HG03064 (cell line): ENCODE results near the gene LSS.
"Not testable (repeated sequence)": the region's sequence is repeated elsewhere in the genome, so short reads cannot be mapped to it uniquely, and the experiment has no call there.

ENCODE experiments used
- ATAC-seq: cut with Tn5 transposase; IDR thresholded peaks from one replicate; pipeline ENCODE4 v1.9.1; 2021; ENCODE audit warnings: low read depth; ENCODE audit not compliant: unreplicated experiment

The LSS gene

GRCh38 chr21:46207006-46207919, 21.3 kb downstream of the LSS start:
- ATAC-seq, result no peak

GRCh38 chr21:46206163-46207005, 22.2 kb downstream of the LSS start:
- no peak for ATAC-seq

GRCh38 chr21:46205766-46206162, 22.8 kb downstream of the LSS start:
- ATAC-seq, result no peak

GRCh38 chr21:46205166-46205565, 23.4 kb downstream of the LSS start:
- ATAC-seq, result no peak

GRCh38 chr21:46203203-46203600, 25.4 kb downstream of the LSS start:
- no peak for ATAC-seq

- ATAC-seq, result no peak
Measured at GRCh38 chr21:46202592-46203202, 25.9 kb downstream of the LSS start.

- ATAC-seq, result not testable (repeated sequence)
Measured at GRCh38 chr21:46200877-46201803, 27.4 kb downstream of the LSS start.

GRCh38 chr21:46199436-46200373, 28.9 kb downstream of the LSS start:
- no peak for ATAC-seq

GRCh38 chr21:46196733-46197132, 31.8 kb downstream of the LSS start:
- ATAC-seq, result no peak

- no peak for ATAC-seq
Measured at GRCh38 chr21:46195595-46196195, 32.9 kb downstream of the LSS start.

- no peak for ATAC-seq
Measured at GRCh38 chr21:46194374-46195334, 33.9 kb downstream of the LSS start.

- ATAC-seq, result no peak
Measured at GRCh38 chr21:46193829-46194373, 34.7 kb downstream of the LSS start.

GRCh38 chr21:46191686-46192575, 36.6 kb downstream of the LSS start:
- no peak for ATAC-seq

- ATAC-seq, result no peak
Measured at GRCh38 chr21:46191257-46191685, 37.3 kb downstream of the LSS start.

GRCh38 chr21:46190491-46191131, 38.0 kb downstream of the LSS start:
- no peak for ATAC-seq
